ENCODE data around the gene ZCCHC14. TPM values are rescaled to one million over a fixed set of nuclear protein-coding genes. Genes with fewer than 3 reads are reported as not detected.
A peak's percentile ranks its signal among the peaks of the same experiment; 100 is the strongest.

Gene ZCCHC14
- total and polyA plus RNA-seq, 2 of the 13 experiments (the other 11 are each of a cell fraction or from before 2014, with no cell fraction given): 12.4 to 12.5 TPM

DNA sequence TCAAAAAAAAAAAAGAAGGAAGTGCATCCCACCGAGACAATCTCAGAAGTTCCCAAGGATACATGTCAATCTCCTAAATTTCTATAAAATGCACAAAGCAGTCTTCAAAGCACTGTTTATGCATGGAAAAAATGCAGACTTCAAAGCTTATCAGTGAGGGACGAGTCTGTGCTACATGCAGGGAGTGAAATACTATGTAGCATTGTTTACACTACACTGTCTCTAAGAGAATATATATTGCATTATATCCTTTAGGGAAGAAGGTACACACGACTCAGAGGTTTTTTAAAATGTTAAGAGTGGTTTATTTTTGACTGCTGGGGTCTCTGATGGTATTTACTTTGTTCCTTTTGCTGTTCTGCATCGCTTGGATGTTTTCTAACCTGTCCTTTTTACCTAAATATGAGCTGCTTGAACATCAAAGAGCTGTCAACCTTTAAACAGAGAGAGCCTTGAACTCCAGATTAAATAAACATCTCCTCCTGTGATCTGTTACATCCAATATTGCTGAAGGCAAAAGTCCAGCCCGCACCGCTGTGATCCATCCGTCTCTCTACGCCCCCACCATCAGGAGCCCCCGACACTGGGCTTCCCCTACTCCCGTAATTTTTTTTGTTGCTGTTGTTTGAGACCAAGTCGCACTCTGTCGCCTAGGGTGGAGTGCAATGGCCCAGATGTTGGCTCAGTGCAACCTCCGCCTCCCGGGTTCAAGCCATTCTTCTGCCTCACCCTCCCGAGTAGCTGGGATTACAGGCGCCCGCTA, 110.6 kb downstream of the ZCCHC14 start (continued):
- TF ChIP-seq IKZF4 (CRISPR knock-in tag; IDR thresholded peaks at IDR 0.05; ENCODE audit: borderline replicate concordance, low read depth, not compliant biosample characterization) (no peak), MBD4 (IDR thresholded peaks at IDR 0.05; ENCODE audit: borderline replicate concordance, low read length) (peak; percentile 98; the same call in 1 of the 2 replicates), SOX13 (IDR thresholded peaks at IDR 0.05) (peak; percentile 94), SOX13 (CRISPR knock-in tag; conservative IDR thresholded peaks at IDR 0.05 in 1 of 2, IDR thresholded peaks at IDR 0.05 in 1 of 2) (peak in 1 of 2 experiments; percentile 95; a peak in 2 of 4 replicates), HDAC1 (CRISPR knock-in tag; IDR thresholded peaks at IDR 0.05) (no peak; the same call in none of the 2 replicates), THYN1 (CRISPR knock-in tag; IDR thresholded peaks at IDR 0.05; ENCODE audit: borderline replicate concordance, low read depth) (no peak), KDM5A (IDR thresholded peaks at IDR 0.05; ENCODE audit: borderline replicate concordance, low read length) (peak; percentile 7; the same call in 1 of the 2 replicates), ZNF879 (CRISPR knock-in tag; IDR thresholded peaks at IDR 0.05) (no peak), ZNF616 (CRISPR knock-in tag; IDR thresholded peaks at IDR 0.05; ENCODE audit: low read depth) (no peak), RBAK (CRISPR knock-in tag; IDR thresholded peaks at IDR 0.05) (peak; percentile 42; the same call in 1 of the 2 replicates), SP5 (CRISPR knock-in tag; IDR thresholded peaks at IDR 0.05; ENCODE audit: borderline replicate concordance, low read depth) (peak; percentile 87), ZNF253 (CRISPR knock-in tag; IDR thresholded peaks at IDR 0.05; ENCODE audit: borderline replicate concordance) (no peak), HES4 (CRISPR knock-in tag; IDR thresholded peaks at IDR 0.05; ENCODE audit: borderline replicate concordance) (no peak), SATB2 (CRISPR knock-in tag; IDR thresholded peaks at IDR 0.05) (0 out of 2 replicates have a peak, but pooled peaks have one; percentile 21)
- TF ChIP-seq, protein P1, sequence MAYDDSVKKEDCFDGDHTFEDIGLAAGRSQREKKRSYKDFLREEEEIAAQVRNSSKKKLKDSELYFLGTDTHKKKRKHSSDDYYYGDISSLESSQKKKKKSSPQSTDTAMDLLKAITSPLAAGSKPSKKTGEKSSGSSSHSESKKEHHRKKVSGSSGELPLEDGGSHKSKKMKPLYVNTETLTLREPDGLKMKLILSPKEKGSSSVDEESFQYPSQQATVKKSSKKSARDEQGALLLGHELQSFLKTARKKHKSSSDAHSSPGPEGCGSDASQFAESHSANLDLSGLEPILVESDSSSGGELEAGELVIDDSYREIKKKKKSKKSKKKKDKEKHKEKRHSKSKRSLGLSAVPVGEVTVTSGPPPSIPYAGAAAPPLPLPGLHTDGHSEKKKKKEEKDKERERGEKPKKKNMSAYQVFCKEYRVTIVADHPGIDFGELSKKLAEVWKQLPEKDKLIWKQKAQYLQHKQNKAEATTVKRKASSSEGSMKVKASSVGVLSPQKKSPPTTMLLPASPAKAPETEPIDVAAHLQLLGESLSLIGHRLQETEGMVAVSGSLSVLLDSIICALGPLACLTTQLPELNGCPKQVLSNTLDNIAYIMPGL (CRISPR knock-in tag; IDR thresholded peaks at IDR 0.05; ENCODE audit: borderline replicate concordance in 1 of 2, low read depth in 1 of 2): no peak; a peak in 2 of 4 replicates
- TF ChIP-seq, protein P2, sequence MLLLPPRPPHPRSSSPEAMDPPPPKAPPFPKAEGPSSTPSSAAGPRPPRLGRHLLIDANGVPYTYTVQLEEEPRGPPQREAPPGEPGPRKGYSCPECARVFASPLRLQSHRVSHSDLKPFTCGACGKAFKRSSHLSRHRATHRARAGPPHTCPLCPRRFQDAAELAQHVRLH (CRISPR knock-in tag; IDR thresholded peaks at IDR 0.05; ENCODE audit: borderline replicate concordance, low read depth): peak; percentile 21; the same call in 1 of the 2 replicates
- TF ChIP-seq, protein P3, sequence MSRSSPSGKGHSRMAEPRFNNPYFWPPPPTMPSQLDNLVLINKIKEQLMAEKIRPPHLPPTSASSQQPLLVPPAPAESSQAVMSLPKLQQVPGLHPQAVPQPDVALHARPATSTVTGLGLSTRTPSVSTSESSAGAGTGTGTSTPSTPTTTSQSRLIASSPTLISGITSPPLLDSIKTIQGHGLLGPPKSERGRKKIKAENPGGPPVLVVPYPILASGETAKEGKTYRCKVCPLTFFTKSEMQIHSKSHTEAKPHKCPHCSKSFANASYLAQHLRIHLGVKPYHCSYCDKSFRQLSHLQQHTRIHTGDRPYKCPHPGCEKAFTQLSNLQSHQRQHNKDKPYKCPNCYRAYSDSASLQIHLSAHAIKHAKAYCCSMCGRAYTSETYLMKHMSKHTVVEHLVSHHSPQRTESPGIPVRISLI (CRISPR knock-in tag; IDR thresholded peaks at IDR 0.05; ENCODE audit: borderline replicate concordance): peak; percentile 96
- TF ChIP-seq, protein P4, sequence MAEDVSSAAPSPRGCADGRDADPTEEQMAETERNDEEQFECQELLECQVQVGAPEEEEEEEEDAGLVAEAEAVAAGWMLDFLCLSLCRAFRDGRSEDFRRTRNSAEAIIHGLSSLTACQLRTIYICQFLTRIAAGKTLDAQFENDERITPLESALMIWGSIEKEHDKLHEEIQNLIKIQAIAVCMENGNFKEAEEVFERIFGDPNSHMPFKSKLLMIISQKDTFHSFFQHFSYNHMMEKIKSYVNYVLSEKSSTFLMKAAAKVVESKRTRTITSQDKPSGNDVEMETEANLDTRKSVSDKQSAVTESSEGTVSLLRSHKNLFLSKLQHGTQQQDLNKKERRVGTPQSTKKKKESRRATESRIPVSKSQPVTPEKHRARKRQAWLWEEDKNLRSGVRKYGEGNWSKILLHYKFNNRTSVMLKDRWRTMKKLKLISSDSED (CRISPR knock-in tag; IDR thresholded peaks at IDR 0.05): no peak
- TF ChIP-seq, protein P5, sequence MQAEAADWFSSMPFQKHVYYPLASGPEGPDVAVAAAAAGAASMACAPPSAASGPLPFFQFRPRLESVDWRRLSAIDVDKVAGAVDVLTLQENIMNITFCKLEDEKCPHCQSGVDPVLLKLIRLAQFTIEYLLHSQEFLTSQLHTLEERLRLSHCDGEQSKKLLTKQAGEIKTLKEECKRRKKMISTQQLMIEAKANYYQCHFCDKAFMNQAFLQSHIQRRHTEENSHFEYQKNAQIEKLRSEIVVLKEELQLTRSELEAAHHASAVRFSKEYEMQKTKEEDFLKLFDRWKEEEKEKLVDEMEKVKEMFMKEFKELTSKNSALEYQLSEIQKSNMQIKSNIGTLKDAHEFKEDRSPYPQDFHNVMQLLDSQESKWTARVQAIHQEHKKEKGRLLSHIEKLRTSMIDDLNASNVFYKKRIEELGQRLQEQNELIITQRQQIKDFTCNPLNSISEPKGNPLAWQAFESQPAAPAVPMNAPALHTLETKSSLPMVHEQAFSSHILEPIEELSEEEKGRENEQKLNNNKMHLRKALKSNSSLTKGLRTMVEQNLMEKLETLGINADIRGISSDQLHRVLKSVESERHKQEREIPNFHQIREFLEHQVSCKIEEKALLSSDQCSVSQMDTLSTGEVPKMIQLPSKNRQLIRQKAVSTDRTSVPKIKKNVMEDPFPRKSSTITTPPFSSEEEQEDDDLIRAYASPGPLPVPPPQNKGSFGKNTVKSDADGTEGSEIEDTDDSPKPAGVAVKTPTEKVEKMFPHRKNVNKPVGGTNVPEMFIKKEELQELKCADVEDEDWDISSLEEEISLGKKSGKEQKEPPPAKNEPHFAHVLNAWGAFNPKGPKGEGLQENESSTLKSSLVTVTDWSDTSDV (CRISPR knock-in tag; IDR thresholded peaks at IDR 0.05): no peak

Measured in HepG2 (cell line).